PFSK-1 (cell line): ENCODE results near the gene RSU1.

Experiments
- POLR2AphosphoS5 ChIP-seq: IDR thresholded peaks from 2 replicates; pipeline ENCODE4 v1.6.1; 2012; ENCODE audit warnings: low read depth, mild to moderate bottlenecking, control low read depth, low read length, moderate library complexity
- TAF1 ChIP-seq: IDR thresholded peaks from 2 replicates; pipeline ENCODE4 v1.6.1; 2012; ENCODE audit warnings: low read length, control low read depth, borderline replicate concordance; ENCODE audit not compliant: insufficient read depth
- TF ChIP-seq, protein P1 (sequence below), 2 experiments: IDR thresholded peaks; 2 replicates each; pipeline versions ENCODE4 v1.6.1 to v1.8.0; 2011 to 2012; ENCODE audit warnings: low read depth in 2 of 2, low read length in 2 of 2, control low read depth in 1 of 2, inconsistent platforms in 1 of 2, mild to moderate bottlenecking in 1 of 2, moderate library complexity in 1 of 2; ENCODE audit not compliant: insufficient read depth in 1 of 2

DNA sequence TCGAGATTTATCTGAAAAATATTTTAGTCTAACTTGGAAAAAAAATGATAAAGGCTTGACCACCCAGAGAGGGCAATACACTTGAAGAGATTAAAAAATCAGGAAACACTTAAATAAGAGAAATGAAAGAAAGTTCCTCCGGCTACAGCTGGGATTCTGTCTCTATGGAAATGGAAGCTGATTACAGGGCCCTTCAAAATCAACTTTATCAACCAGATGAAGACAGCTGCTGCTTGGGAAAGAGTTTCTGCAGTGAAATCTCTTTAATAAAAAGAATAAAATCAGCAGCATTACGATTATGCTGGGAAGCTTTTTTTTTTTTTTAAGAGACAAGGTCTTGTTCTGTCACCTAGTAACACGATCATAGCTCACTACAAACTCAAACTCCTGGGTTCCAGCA is 4.5 kb downstream of the RSU1 start:
- no peak for TF ChIP-seq TAF1
- no peak for TF ChIP-seq POLR2AphosphoS5
- TF ChIP-seq, protein P1, sequence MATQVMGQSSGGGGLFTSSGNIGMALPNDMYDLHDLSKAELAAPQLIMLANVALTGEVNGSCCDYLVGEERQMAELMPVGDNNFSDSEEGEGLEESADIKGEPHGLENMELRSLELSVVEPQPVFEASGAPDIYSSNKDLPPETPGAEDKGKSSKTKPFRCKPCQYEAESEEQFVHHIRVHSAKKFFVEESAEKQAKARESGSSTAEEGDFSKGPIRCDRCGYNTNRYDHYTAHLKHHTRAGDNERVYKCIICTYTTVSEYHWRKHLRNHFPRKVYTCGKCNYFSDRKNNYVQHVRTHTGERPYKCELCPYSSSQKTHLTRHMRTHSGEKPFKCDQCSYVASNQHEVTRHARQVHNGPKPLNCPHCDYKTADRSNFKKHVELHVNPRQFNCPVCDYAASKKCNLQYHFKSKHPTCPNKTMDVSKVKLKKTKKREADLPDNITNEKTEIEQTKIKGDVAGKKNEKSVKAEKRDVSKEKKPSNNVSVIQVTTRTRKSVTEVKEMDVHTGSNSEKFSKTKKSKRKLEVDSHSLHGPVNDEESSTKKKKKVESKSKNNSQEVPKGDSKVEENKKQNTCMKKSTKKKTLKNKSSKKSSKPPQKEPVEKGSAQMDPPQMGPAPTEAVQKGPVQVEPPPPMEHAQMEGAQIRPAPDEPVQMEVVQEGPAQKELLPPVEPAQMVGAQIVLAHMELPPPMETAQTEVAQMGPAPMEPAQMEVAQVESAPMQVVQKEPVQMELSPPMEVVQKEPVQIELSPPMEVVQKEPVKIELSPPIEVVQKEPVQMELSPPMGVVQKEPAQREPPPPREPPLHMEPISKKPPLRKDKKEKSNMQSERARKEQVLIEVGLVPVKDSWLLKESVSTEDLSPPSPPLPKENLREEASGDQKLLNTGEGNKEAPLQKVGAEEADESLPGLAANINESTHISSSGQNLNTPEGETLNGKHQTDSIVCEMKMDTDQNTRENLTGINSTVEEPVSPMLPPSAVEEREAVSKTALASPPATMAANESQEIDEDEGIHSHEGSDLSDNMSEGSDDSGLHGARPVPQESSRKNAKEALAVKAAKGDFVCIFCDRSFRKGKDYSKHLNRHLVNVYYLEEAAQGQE (IDR thresholded peaks at IDR 0.05; ENCODE audit: insufficient read depth in 1 of 2, low read depth in 2 of 2, low read length in 2 of 2), result no peak
